Measurements from ENCODE around the gene RAD51B.

GRCh38 chr14:68377006-68377405, 557.4 kb downstream of the RAD51B start:
- no peak for TF ChIP-seq CTCF (IDR thresholded peaks at IDR 0.05)
- no peak for TF ChIP-seq POLR2A (IDR thresholded peaks at IDR 0.05)
- TF ChIP-seq POLR2AphosphoS5 (IDR thresholded peaks at IDR 0.05), result no peak
- TF ChIP-seq EP300 (IDR thresholded peaks at IDR 0.05), result no peak

Measured in upper lobe of left lung (tissue), 4 donors.